IPS-18c (cell line): ENCODE measurements around the gene ANKRD33B.
"Not testable (repeated sequence)": the region's sequence is repeated elsewhere in the genome, so short reads cannot be mapped to it uniquely, and the experiment has no call there.

Source experiments
- H3K4me3 ChIP-seq: 2 replicates; pipeline ENCODE4 v1.7.0; 2013; ENCODE audit warnings: low read depth, mild to moderate bottlenecking, low read length, moderate library complexity; ENCODE audit not compliant: insufficient read depth
- H3K9me3 ChIP-seq: one replicate; pipeline ENCODE4 v1.6.1; 2013; ENCODE audit warnings: mild to moderate bottlenecking, low read length, moderate library complexity; ENCODE audit not compliant: control insufficient read depth, insufficient read depth

The ANKRD33B gene

DNA sequence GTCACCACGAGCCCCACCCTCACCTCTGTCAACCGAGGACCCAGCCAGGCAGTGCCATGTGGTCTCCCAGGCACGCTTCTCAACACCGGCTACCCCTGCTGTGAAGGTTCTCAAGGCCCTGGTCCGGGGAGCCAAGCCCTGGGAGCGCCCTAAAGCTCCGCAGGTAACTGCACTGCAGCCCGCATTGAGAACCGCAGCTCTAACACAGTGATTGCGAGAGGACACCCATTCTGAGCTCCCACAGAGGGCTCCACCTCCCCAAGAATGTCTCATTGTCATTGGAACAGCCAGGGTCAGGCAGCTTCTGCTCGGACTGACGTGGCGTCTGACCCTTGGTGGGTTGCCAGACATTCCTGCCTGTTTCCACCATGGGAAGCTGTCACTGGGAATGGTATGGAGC, 88.3 kb downstream of the ANKRD33B start:
- no peak overlapping the region for H3K4me3 ChIP-seq
- no peaks in the 10 kb centered on the region for H3K9me3 ChIP-seq

- Histone ChIP-seq H3K9me3 (no peaks in the 10 kb centered on the region), H3K4me3 (no peak overlapping the region)
These were observed 88.7 kb downstream of the ANKRD33B start for GRCh38 chr5:10652606-10653005.

- Histone ChIP-seq H3K4me3 (no peak overlapping the region), H3K9me3 (no peaks in the 10 kb centered on the region)
These were observed 89.2 kb downstream of the ANKRD33B start for GRCh38 chr5:10653043-10653442.

DNA sequence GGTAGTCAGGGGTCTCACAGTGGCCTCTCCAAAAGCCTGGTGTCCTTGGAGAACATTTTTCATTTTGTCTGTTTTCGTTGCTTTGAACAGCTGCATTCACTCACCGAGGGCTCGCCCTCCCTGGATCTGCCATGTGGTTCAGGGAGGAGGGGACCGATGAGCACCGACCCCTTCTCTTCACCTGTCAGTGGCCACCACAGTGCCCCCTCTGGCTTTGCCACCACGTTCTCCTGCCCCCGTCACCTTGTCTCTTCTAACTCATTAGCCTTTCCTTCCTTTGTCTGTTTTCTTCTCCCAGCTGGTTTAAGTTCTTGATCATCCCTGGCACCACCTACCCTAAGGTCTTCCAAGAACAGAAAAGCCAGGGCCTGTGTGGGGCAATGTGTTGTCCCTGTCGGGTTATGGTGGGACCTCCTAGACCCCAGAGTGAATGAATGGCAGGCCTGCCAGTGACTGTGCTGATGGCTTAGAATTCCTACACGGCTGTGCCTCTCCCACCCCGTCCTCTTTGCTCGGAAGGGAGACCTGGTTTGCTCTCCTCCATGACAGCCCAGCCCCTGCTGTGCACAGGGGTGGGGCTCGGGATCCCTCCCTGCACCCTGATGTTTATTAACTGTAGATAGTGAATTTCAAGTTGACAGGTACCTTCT, 90.0 kb downstream of the ANKRD33B start:
- Histone ChIP-seq H3K4me3 (no peak overlapping the region), H3K9me3 (no peaks in the 10 kb centered on the region)

DNA sequence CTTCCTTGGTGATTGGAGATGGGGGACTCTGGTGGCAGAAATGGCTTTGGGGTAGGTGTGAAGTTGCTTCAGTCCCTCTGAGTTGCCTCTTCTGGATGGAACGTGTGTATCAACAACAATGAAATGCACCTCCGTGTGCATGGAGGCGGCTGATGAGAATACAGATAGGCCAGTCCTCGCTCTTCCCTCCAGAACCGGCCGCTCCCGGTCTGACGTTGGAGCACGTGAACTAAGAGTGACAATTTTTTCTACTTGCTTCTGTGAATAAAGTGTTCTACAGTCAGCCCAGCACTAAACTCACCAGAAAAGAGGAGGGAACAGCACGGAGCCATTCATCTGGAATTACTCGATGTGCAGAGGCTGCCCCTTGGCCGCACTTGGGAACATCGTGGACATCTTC, 90.7 kb downstream of the ANKRD33B start:
- Histone ChIP-seq H3K4me3 (no peak overlapping the region), H3K9me3 (no peaks in the 10 kb centered on the region)

- no peak overlapping the region for H3K4me3 ChIP-seq
- H3K9me3 ChIP-seq = no peaks in the 10 kb centered on the region
These were observed 91.5 kb downstream of the ANKRD33B start for GRCh38 chr5:10655161-10655971.

GRCh38 chr5:10655972-10656830, 92.3 kb downstream of the ANKRD33B start:
- H3K4me3 ChIP-seq = no peak overlapping the region
- no peaks in the 10 kb centered on the region for H3K9me3 ChIP-seq

- Histone ChIP-seq H3K4me3 (no peak overlapping the region), H3K9me3 (peaks cover 2% of the 10 kb centered on the region)
These were observed 94.4 kb downstream of the ANKRD33B start for GRCh38 chr5:10658265-10658664.

- H3K9me3 ChIP-seq = peaks cover 2% of the 10 kb centered on the region
- no peak overlapping the region for H3K4me3 ChIP-seq
These were observed 96.3 kb downstream of the ANKRD33B start for GRCh38 chr5:10660135-10660534.

- peaks cover 4% of the 10 kb centered on the region for H3K9me3 ChIP-seq
- H3K4me3 ChIP-seq = no peak overlapping the region
These were observed 97.0 kb downstream of the ANKRD33B start for GRCh38 chr5:10660720-10661387.

- H3K9me3 ChIP-seq = peaks cover 4% of the 10 kb centered on the region
- no peak overlapping the region for H3K4me3 ChIP-seq
These were observed 97.5 kb downstream of the ANKRD33B start for GRCh38 chr5:10661401-10661800.

GRCh38 chr5:10662083-10662482, 98.2 kb downstream of the ANKRD33B start:
- peaks cover 4% of the 10 kb centered on the region for H3K9me3 ChIP-seq
- H3K4me3 ChIP-seq = no peak overlapping the region

DNA sequence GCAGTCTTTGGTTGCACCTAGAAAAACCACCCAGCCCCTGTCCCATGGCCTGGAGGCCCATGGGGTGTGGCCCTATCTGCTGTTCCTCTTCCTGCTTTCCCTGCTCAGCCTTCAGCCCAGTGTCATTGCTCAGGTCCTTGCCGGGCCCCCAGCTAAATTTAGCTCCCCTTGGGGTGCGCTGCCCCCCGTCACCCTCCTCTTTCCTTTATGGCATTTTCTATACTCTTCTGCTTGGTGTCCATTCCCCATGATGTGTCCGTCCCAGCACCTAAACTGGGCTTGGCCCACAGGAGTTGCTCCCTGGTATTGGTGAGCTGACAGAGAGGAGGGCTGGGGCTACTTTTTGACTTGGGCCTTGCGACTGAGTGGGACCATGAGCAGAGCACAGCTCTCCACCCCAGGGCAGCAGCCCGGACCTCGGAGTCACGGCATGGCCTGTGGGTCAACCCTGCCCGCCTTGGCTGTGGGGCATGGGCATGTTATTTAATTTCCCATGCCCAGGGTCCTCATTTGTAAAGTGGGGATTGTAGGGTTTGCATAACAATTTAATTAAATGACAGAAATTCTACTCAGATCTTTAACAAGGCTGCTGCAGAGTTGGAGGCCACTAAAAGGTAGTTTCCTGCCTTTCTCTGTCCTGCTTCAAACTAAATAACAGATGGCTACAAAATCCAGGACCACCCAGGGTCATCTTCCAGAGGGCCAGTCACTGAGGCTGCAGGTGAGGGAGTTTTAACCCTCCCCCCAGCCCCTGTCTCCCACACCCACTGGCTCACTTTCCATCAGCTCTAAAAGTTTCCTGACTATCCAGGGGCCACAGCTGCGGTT, 99.0 kb downstream of the ANKRD33B start:
- Histone ChIP-seq H3K9me3 (peaks cover 4% of the 10 kb centered on the region), H3K4me3 (no peak overlapping the region)

- Histone ChIP-seq H3K4me3 (no peak overlapping the region), H3K9me3 (peaks cover 4% of the 10 kb centered on the region)
These were observed 99.8 kb downstream of the ANKRD33B start for GRCh38 chr5:10663489-10664179.

DNA sequence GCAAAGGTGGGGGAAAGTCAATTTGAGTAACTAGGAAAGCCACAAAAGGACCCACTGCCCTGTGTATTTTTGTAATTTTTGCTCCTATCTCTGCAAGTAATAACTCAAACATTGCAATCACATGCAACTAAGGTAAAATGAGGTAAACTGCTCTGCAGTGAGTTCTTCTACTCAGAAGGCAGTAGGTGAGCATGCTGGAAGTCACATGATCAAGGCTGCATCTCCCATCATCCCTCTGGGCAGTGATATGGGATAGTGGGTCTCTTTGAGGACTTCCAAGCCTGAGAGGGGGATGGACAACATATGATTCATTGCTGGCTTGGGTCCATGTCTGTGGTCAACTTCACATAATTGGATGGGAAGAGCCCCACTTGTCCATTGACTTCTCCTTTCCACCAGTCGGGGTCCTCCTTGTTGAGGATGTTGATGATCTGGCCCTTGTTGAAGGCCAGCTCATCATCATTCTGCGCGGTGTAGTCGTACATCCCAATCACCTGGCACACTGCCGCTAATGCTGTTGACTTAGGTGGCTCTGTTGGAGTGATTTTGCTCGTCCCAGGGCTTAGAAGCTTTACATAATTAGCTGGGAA, 100.4 kb downstream of the ANKRD33B start:
- H3K4me3 ChIP-seq, H3K9me3 ChIP-seq: not testable (repeated sequence)

- Histone ChIP-seq H3K4me3 (no peak overlapping the region; the same call in 1 of the 2 replicates), H3K9me3 (peaks cover 4% of the 10 kb centered on the region)
These were observed 101.9 kb downstream of the ANKRD33B start for GRCh38 chr5:10665799-10666198.
